ENCODE results near the gene DYNC1I1. TPM values are rescaled to one million over a fixed set of nuclear protein-coding genes. Genes with fewer than 3 reads are reported as not detected.

The DYNC1I1 gene
- polyA plus RNA-seq, 1 of the 3 experiments (the other 2 are of a cell fraction) = 0.05 TPM

DNA sequence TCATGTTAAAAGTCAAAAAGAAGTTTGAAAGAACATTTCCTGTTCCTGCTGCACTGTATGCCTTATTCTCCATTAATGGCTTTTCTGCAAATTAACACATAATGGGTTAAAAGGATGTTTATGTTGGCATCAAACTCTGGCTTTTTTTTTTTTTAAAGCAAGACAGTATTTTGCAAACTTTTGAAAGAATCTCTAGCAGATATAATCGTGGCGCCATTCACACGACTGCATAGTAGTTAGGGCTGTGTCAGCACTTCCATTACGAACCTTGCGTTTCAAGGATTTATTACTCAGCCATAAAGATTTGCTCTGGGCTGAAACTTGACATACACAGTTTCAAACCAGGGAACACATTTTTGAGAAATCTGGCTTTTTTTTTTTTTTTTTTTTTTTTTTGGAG is 207.8 kb downstream of the DYNC1I1 start (continued):
- TF ChIP-seq, protein P1, sequence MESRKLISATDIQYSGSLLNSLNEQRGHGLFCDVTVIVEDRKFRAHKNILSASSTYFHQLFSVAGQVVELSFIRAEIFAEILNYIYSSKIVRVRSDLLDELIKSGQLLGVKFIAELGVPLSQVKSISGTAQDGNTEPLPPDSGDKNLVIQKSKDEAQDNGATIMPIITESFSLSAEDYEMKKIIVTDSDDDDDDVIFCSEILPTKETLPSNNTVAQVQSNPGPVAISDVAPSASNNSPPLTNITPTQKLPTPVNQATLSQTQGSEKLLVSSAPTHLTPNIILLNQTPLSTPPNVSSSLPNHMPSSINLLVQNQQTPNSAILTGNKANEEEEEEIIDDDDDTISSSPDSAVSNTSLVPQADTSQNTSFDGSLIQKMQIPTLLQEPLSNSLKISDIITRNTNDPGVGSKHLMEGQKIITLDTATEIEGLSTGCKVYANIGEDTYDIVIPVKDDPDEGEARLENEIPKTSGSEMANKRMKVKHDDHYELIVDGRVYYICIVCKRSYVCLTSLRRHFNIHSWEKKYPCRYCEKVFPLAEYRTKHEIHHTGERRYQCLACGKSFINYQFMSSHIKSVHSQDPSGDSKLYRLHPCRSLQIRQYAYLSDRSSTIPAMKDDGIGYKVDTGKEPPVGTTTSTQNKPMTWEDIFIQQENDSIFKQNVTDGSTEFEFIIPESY (IDR thresholded peaks at IDR 0.05; ENCODE audit: borderline replicate concordance, low read depth) = no peak
- TF ChIP-seq TEAD4 (IDR thresholded peaks at IDR 0.05; ENCODE audit: borderline replicate concordance, insufficient read depth) (no peak), EZH2phosphoT487 (IDR thresholded peaks at IDR 0.05; ENCODE audit: borderline replicate concordance, low read depth) (no peak)

DNA sequence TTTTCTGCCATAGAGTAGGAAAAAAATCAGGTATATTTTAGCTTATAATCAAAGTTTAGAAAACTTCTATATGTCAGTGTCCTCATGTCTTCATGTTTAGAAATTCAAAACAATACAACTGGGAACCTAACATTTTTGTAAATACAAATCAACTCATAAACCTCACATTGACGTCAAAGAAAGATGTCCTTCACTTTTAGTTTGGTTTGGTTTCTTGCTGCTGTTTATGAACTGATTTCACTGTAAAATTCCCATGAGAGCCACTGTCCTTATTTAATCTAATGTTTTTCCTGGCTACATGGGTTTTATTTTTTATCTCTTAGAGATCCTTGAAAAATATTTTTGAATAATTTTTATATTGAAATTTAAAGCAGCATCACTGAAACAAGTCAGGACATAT is 208.4 kb downstream of the DYNC1I1 start:
- no peaks in the 10 kb centered on the region for H4K20me1 ChIP-seq (ENCODE audit: insufficient read depth)
- H3K9ac ChIP-seq = no peak overlapping the region
- no peaks in the 10 kb centered on the region; the same call in 1 of the 2 replicates for H3K9me2 ChIP-seq
- H3K27me3 ChIP-seq (ENCODE audit: insufficient read depth) = no peaks in the 10 kb centered on the region
- H3K27ac ChIP-seq (ENCODE audit: low read depth in 2 of 2, low read length in 1 of 2) = no peak overlapping the region
- WGBS (ENCODE audit: low lambda C conversion rate) = 21% methylated on average over 1 of the region's 1 CpG
- ChIA-PET POLR2A (no interaction called here), CTCF (no interaction called here)
- H2AFZ ChIP-seq (ENCODE audit: low read depth) = no peak overlapping the region
- no peak for TF ChIP-seq EP300 (IDR thresholded peaks at IDR 0.05; ENCODE audit: borderline replicate concordance in 1 of 2, low read depth in 1 of 2, low read length in 1 of 2)
- TF ChIP-seq RFX5 (IDR thresholded peaks at IDR 0.05; ENCODE audit: low read length) = no peak
- TF ChIP-seq ELF1 (IDR thresholded peaks at IDR 0.05) = no peak
- no peak for TF ChIP-seq GATA2 (CRISPR knock-in tag; IDR thresholded peaks at IDR 0.05)
- TF ChIP-seq, protein P2, sequence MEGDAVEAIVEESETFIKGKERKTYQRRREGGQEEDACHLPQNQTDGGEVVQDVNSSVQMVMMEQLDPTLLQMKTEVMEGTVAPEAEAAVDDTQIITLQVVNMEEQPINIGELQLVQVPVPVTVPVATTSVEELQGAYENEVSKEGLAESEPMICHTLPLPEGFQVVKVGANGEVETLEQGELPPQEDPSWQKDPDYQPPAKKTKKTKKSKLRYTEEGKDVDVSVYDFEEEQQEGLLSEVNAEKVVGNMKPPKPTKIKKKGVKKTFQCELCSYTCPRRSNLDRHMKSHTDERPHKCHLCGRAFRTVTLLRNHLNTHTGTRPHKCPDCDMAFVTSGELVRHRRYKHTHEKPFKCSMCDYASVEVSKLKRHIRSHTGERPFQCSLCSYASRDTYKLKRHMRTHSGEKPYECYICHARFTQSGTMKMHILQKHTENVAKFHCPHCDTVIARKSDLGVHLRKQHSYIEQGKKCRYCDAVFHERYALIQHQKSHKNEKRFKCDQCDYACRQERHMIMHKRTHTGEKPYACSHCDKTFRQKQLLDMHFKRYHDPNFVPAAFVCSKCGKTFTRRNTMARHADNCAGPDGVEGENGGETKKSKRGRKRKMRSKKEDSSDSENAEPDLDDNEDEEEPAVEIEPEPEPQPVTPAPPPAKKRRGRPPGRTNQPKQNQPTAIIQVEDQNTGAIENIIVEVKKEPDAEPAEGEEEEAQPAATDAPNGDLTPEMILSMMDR (IDR thresholded peaks at IDR 0.05) = no peak
- TF ChIP-seq, protein P3, sequence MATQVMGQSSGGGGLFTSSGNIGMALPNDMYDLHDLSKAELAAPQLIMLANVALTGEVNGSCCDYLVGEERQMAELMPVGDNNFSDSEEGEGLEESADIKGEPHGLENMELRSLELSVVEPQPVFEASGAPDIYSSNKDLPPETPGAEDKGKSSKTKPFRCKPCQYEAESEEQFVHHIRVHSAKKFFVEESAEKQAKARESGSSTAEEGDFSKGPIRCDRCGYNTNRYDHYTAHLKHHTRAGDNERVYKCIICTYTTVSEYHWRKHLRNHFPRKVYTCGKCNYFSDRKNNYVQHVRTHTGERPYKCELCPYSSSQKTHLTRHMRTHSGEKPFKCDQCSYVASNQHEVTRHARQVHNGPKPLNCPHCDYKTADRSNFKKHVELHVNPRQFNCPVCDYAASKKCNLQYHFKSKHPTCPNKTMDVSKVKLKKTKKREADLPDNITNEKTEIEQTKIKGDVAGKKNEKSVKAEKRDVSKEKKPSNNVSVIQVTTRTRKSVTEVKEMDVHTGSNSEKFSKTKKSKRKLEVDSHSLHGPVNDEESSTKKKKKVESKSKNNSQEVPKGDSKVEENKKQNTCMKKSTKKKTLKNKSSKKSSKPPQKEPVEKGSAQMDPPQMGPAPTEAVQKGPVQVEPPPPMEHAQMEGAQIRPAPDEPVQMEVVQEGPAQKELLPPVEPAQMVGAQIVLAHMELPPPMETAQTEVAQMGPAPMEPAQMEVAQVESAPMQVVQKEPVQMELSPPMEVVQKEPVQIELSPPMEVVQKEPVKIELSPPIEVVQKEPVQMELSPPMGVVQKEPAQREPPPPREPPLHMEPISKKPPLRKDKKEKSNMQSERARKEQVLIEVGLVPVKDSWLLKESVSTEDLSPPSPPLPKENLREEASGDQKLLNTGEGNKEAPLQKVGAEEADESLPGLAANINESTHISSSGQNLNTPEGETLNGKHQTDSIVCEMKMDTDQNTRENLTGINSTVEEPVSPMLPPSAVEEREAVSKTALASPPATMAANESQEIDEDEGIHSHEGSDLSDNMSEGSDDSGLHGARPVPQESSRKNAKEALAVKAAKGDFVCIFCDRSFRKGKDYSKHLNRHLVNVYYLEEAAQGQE (IDR thresholded peaks at IDR 0.05; ENCODE audit: low read depth, low read length) = no peak
- no peak for TF ChIP-seq RXRA (IDR thresholded peaks at IDR 0.05; ENCODE audit: borderline replicate concordance, low read depth)
- no peak for TF ChIP-seq TEAD4 (IDR thresholded peaks at IDR 0.05; ENCODE audit: borderline replicate concordance, insufficient read depth)
- TF ChIP-seq NRF1 (IDR thresholded peaks at IDR 0.05; ENCODE audit: low read depth, low read length) = no peak
- TF ChIP-seq, protein P1 (IDR thresholded peaks at IDR 0.05; ENCODE audit: borderline replicate concordance, low read depth) = no peak
- no peak for TF ChIP-seq FOXJ3 (CRISPR knock-in tag; IDR thresholded peaks at IDR 0.05)
- TF ChIP-seq POLR2AphosphoS5 (IDR thresholded peaks at IDR 0.05; ENCODE audit: low read depth, low read length) = no peak
- TF ChIP-seq, protein P4, sequence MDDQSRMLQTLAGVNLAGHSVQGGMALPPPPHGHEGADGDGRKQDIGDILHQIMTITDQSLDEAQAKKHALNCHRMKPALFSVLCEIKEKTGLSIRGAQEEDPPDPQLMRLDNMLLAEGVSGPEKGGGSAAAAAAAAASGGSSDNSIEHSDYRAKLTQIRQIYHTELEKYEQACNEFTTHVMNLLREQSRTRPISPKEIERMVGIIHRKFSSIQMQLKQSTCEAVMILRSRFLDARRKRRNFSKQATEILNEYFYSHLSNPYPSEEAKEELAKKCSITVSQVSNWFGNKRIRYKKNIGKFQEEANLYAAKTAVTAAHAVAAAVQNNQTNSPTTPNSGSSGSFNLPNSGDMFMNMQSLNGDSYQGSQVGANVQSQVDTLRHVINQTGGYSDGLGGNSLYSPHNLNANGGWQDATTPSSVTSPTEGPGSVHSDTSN (IDR thresholded peaks at IDR 0.05) = no peak
- no peak for TF ChIP-seq FOSL2 (IDR thresholded peaks at IDR 0.05; ENCODE audit: borderline replicate concordance, low read depth)
- TF ChIP-seq SMC3 (IDR thresholded peaks at IDR 0.05; ENCODE audit: low read depth, low read length) = no peak
- no peaks in the 10 kb centered on the region for H3F3A ChIP-seq (replicated peaks; ENCODE audit: insufficient read depth)
- H3K9me3 ChIP-seq = no peaks in the 10 kb centered on the region
- no peaks in the 10 kb centered on the region for H3K4me1 ChIP-seq (ENCODE audit: control insufficient read depth in 1 of 2, insufficient read depth in 2 of 2, low read depth in 1 of 2, low read length in 1 of 2)
- DNase-seq = no peak
- no peaks in the 10 kb centered on the region for H3K36me3 ChIP-seq (replicated peaks in 1 of 2; ENCODE audit: control insufficient read depth in 1 of 2, insufficient read depth in 2 of 2, low read length in 1 of 2)
- no peak overlapping the region for H3K4me3 ChIP-seq (ENCODE audit: low read depth in 2 of 2, low read length in 1 of 2)
- no peak overlapping the region for H3K4me2 ChIP-seq
- no peaks in the 10 kb centered on the region for H3K79me2 ChIP-seq (ENCODE audit: insufficient read depth)
